ENCODE data around the gene PIAS4. TPM values are rescaled to one million over a fixed set of nuclear protein-coding genes. Genes with fewer than 3 reads are reported as not detected.
A peak's percentile ranks its signal among the peaks of the same experiment; 100 is the strongest.

PIAS4 gene
- total and polyA plus RNA-seq, 2 of the 13 experiments (the other 11 are each of a cell fraction or from before 2014, with no cell fraction given) = 9.0 to 20.1 TPM

DNA sequence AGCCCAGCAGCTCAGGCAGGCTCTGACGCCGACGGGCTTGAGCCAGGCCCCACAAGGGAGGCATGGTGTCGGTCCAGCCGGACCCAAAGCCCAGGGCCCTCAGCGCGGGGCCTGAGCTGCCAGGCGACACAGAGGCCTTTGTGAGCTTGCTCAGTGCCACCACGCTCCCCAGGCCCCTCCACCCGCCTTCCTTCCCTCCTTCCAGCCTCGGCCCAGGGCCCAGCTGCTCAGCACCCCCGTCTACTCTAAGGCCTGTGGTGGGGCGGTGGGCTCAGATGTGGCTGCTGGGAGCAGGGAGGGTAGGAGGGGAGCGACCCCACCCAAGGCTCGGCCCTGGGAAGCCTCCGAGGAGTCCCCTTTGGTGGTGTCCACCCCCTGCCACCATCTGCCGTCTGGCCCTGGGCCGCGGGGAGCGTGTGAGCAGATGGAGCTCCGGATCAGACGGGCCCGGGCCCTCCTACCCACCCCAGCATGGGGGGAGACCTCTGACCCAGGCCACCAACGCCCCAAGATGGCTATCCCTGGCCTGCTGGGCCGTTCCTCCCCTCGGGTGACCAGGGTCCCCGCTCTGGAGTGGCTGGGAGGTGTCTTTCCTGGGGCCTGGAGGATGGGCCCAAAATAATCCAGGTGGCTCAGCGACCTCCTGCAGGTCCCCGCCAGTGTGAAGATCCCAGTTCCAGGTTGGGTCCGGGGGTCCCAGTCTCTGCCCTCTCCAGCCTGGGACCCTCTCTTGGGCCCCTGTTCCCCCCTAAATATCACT, 51.3 kb downstream of the PIAS4 start:
- CTCF ChIA-PET (ENCODE audit: low intra/inter-chr PET ratio, low total read pairs) = no interaction called here
- Histone ChIP-seq H3K9me3 (ENCODE audit: low read length) (no peaks in the 10 kb centered on the region), H2AFZ (ENCODE audit: low read length) (no peak overlapping the region), H3K79me2 (ENCODE audit: insufficient read depth, low read length) (peaks cover 75% of the 10 kb centered on the region), H3K4me1 (ENCODE audit: insufficient read depth, low read length) (peaks cover 69% of the 10 kb centered on the region), H3K27me3 (ENCODE audit: control insufficient read depth in 1 of 2, insufficient read depth in 2 of 2, low read length in 2 of 2) (no peaks in the 10 kb centered on the region), H3K36me3 (replicated peaks in 1 of 2; ENCODE audit: control insufficient read depth in 1 of 2, insufficient read depth in 2 of 2, low read length in 2 of 2) (peaks cover 12 to 36% of the 10 kb centered on the region in 2 experiments), H3K9ac (ENCODE audit: insufficient read depth, low read depth, low read length) (peak overlapping the region; percentile 91), H3K4me2 (ENCODE audit: low read depth, low read length) (peak overlapping the region; percentile 79), H3K4me3 (replicated peaks in 1 of 3; ENCODE audit: insufficient read depth in 1 of 3, low read depth in 2 of 3, low read length in 3 of 3) (peak overlapping the region; percentile 33 to 69 (median 58)), H3K27ac (ENCODE audit: extremely low read length, insufficient read depth, low read length) (peak overlapping the region; percentile 94), H4K20me1 (ENCODE audit: insufficient read depth, low read length) (peaks cover 60% of the 10 kb centered on the region)
- POLR2A ChIA-PET = interaction anchor here (0.7 to 2.4 kb wide), 15 partner anchors 8 to 413 kb away, joined by 3 to 19 read pairs (median 5); partner anchors contain the start of genes DAPK3, EEF2, HDGFL2 and MPND
- BruUV-seq (replicated peaks) = TSS peak; percentile 94
- intact Hi-C loops (cut with micrococcal nuclease; ENCODE audit: unreplicated experiment) = loop anchor here (10.0 kb wide), 1 partner anchor 86 kb away; no protein-coding TSS in a partner anchor
- FAIRE-seq (no peak), ATAC-seq (peak; percentile 49), DNase-seq (ENCODE audit: low spot score) (no peak)
- in situ Hi-C loops (cut with HindIII; ENCODE audit: extremely low pct_ligation_motif_present, low pct_unique_long_range_greater_than_20kb) = no loop called here
- 13% methylated on average over 6 of the region's 30 CpGs for WGBS (ENCODE audit: low lambda C conversion rate)
- TF ChIP-seq NR1H2 (CRISPR knock-in tag; IDR thresholded peaks at IDR 0.05; ENCODE audit: borderline replicate concordance, low read depth) (no peak), ZNF747 (CRISPR knock-in tag; IDR thresholded peaks at IDR 0.05; ENCODE audit: borderline replicate concordance) (no peak), JDP2 (CRISPR knock-in tag; IDR thresholded peaks at IDR 0.05; ENCODE audit: borderline replicate concordance) (no peak), EEA1 (CRISPR knock-in tag; IDR thresholded peaks at IDR 0.05; ENCODE audit: borderline replicate concordance) (no peak), ZNF780A (CRISPR knock-in tag; IDR thresholded peaks at IDR 0.05) (no peak), HOXD1 (CRISPR knock-in tag; IDR thresholded peaks at IDR 0.05) (no peak), CBX5 (CRISPR knock-in tag; IDR thresholded peaks at IDR 0.05; ENCODE audit: borderline replicate concordance) (no peak), TOE1 (CRISPR knock-in tag; IDR thresholded peaks at IDR 0.05) (no peak), TBP (CRISPR knock-in tag; IDR thresholded peaks at IDR 0.05) (no peak), ZNF501 (CRISPR knock-in tag; IDR thresholded peaks at IDR 0.05) (peak; percentile 20; the same call in 1 of the 2 replicates)
- TF ChIP-seq, protein P1, sequence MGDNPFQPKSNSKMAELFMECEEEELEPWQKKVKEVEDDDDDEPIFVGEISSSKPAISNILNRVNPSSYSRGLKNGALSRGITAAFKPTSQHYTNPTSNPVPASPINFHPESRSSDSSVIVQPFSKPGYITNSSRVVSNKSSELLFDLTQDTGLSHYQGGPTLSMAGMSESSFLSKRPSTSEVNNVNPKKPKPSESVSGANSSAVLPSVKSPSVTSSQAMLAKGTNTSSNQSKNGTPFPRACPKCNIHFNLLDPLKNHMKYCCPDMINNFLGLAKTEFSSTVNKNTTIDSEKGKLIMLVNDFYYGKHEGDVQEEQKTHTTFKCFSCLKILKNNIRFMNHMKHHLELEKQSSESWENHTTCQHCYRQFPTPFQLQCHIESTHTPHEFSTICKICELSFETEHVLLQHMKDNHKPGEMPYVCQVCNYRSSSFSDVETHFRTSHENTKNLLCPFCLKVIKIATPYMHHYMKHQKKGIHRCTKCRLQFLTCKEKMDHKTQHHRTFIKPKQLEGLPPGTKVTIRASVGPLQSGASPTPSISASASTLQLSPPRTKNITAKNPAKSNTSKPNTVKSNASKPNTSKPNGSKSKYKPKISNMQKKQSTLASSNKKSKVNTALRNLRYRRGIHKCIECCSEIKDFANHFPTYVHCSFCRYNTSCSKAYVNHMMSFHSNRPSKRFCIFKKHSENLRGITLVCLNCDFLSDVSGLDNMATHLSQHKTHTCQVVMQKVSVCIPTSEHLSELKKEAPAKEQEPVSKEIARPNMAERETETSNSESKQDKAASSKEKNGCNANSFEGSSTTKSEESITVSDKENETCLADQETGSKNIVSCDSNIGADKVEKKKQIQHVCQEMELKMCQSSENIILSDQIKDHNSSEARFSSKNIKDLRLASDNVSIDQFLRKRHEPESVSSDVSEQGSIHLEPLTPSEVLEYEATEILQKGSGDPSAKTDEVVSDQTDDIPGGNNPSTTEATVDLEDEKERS (CRISPR knock-in tag; IDR thresholded peaks at IDR 0.05) = peak; percentile 45; the same call in 1 of the 2 replicates
- TF ChIP-seq, protein P2, sequence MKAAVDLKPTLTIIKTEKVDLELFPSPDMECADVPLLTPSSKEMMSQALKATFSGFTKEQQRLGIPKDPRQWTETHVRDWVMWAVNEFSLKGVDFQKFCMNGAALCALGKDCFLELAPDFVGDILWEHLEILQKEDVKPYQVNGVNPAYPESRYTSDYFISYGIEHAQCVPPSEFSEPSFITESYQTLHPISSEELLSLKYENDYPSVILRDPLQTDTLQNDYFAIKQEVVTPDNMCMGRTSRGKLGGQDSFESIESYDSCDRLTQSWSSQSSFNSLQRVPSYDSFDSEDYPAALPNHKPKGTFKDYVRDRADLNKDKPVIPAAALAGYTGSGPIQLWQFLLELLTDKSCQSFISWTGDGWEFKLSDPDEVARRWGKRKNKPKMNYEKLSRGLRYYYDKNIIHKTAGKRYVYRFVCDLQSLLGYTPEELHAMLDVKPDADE (CRISPR knock-in tag; IDR thresholded peaks at IDR 0.05) = no peak
- TF ChIP-seq, protein P3, sequence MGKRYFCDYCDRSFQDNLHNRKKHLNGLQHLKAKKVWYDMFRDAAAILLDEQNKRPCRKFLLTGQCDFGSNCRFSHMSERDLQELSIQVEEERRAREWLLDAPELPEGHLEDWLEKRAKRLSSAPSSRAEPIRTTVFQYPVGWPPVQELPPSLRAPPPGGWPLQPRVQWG (CRISPR knock-in tag; IDR thresholded peaks at IDR 0.05; ENCODE audit: borderline replicate concordance, low read depth) = no peak
- TF ChIP-seq, protein P4, sequence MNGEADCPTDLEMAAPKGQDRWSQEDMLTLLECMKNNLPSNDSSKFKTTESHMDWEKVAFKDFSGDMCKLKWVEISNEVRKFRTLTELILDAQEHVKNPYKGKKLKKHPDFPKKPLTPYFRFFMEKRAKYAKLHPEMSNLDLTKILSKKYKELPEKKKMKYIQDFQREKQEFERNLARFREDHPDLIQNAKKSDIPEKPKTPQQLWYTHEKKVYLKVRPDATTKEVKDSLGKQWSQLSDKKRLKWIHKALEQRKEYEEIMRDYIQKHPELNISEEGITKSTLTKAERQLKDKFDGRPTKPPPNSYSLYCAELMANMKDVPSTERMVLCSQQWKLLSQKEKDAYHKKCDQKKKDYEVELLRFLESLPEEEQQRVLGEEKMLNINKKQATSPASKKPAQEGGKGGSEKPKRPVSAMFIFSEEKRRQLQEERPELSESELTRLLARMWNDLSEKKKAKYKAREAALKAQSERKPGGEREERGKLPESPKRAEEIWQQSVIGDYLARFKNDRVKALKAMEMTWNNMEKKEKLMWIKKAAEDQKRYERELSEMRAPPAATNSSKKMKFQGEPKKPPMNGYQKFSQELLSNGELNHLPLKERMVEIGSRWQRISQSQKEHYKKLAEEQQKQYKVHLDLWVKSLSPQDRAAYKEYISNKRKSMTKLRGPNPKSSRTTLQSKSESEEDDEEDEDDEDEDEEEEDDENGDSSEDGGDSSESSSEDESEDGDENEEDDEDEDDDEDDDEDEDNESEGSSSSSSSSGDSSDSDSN (CRISPR knock-in tag; IDR thresholded peaks at IDR 0.05) = peak; percentile 96

All from HepG2 (cell line).